Brain microvascular endothelial cell (primary cell): ENCODE results near the gene WDR37.

Experiments
- DNase-seq: peaks from one replicate; pipeline ENCODE4 v3.0.0-alpha.2; 2020
- H3K27ac ChIP-seq: fragments of 250-450 bp; sonication (Bioruptor Pico); 2 replicates; pipeline ENCODE4 v1.5.1; 2020; ENCODE audit warnings: mild to moderate bottlenecking, moderate library complexity
- H3K27me3 ChIP-seq: fragments of 250-450 bp; sonication (Bioruptor Pico); replicated peaks from 2 replicates; pipeline ENCODE4 v1.5.1; 2020; ENCODE audit warnings: mild to moderate bottlenecking
- H3K36me3 ChIP-seq: fragments of 250-450 bp; sonication (Bioruptor Pico); replicated peaks from 2 replicates; pipeline ENCODE4 v1.5.1; 2020; ENCODE audit warnings: mild to moderate bottlenecking
- H3K4me3 ChIP-seq: 2 replicates; pipeline ENCODE4 v1.5.1; 2011; ENCODE audit warnings: low read depth, mild to moderate bottlenecking, control low read depth, low read length, moderate library complexity
- CTCF ChIP-seq: IDR thresholded peaks from 2 replicates; pipeline ENCODE4 v1.5.1; 2011; ENCODE audit warnings: low read depth, mild to moderate bottlenecking, moderate library complexity, low read length, control low read depth, inconsistent platforms; ENCODE audit errors: missing control alignments
- in situ Hi-C: cut with HindIII; loops from 2 replicates; pipeline ENCODE4 v1.10.0; 2017; ENCODE audit warnings: low sequenced_read_pairs, low pct_ligation_motif_present

Gene WDR37

GRCh38 chr10:1168763-1169162 is 112.6 kb downstream of the WDR37 start:
- no peak overlapping the region for H3K4me3 ChIP-seq
- in situ Hi-C loops, result no loop called here
- DNase-seq, result no peak
- TF ChIP-seq CTCF, result no peak
- H3K36me3 ChIP-seq, result no peaks in the 10 kb centered on the region
- no peaks in the 10 kb centered on the region for H3K27me3 ChIP-seq
- H3K27ac ChIP-seq, result no peak overlapping the region

- in situ Hi-C loops, result no loop called here
- Histone ChIP-seq H3K27ac (no peak overlapping the region), H3K27me3 (no peaks in the 10 kb centered on the region), H3K36me3 (no peaks in the 10 kb centered on the region), H3K4me3 (no peak overlapping the region)
- TF ChIP-seq CTCF, result no peak
- DNase-seq, result no peak
These were observed 113.2 kb downstream of the WDR37 start for GRCh38 chr10:1169186-1169885.

GRCh38 chr10:1169981-1170866 is 114.0 kb downstream of the WDR37 start:
- H3K27ac ChIP-seq, result no peak overlapping the region
- no peak overlapping the region for H3K4me3 ChIP-seq
- in situ Hi-C loops, result no loop called here
- TF ChIP-seq CTCF, result no peak
- H3K27me3 ChIP-seq, result no peaks in the 10 kb centered on the region
- no peaks in the 10 kb centered on the region for H3K36me3 ChIP-seq
- DNase-seq, result no peak

- Histone ChIP-seq H3K4me3 (no peak overlapping the region), H3K27me3 (no peaks in the 10 kb centered on the region), H3K36me3 (no peaks in the 10 kb centered on the region), H3K27ac (no peak overlapping the region)
- in situ Hi-C loops, result no loop called here
- no peak for TF ChIP-seq CTCF
- DNase-seq, result no peak
These were observed 114.6 kb downstream of the WDR37 start for GRCh38 chr10:1170867-1171180.

- H3K36me3 ChIP-seq, result no peaks in the 10 kb centered on the region
- no peak overlapping the region for H3K4me3 ChIP-seq
- TF ChIP-seq CTCF, result no peak
- H3K27ac ChIP-seq, result no peak overlapping the region
- H3K27me3 ChIP-seq, result no peaks in the 10 kb centered on the region
- no peak for DNase-seq
- in situ Hi-C loops, result no loop called here
These were observed 115.0 kb downstream of the WDR37 start for GRCh38 chr10:1171182-1171581.
